ENCODE measurements around the gene DAB2IP.

DNA sequence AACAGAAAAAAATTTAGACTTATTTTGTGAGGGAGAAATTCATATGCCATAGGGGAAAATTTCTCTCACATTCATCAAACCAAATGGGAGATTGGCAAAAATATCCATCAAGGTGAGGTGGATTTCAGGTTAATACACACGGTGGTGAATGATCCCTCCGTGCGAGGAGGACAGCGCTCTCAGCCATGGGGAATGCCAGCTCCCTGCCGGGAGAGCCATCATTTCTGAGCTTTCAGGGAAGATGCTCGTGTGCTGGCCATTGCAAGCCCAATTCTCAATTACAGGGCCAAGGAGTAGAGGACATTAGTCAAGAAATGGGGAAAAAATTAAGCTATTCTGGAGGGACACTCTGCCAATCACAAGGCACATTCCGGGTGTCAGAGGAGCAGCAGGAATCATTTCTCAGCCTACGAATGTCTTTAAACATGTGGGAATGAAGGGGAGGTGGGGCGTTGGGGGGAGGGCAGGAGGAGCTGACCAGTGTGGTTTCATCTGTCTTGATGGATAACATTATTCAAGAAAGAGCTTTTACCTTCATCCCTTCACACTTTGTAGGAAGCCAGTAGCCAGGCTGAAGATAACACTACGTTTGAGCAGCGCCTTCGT, 165.5 kb downstream of the DAB2IP start:
- TF ChIP-seq, protein P1, sequence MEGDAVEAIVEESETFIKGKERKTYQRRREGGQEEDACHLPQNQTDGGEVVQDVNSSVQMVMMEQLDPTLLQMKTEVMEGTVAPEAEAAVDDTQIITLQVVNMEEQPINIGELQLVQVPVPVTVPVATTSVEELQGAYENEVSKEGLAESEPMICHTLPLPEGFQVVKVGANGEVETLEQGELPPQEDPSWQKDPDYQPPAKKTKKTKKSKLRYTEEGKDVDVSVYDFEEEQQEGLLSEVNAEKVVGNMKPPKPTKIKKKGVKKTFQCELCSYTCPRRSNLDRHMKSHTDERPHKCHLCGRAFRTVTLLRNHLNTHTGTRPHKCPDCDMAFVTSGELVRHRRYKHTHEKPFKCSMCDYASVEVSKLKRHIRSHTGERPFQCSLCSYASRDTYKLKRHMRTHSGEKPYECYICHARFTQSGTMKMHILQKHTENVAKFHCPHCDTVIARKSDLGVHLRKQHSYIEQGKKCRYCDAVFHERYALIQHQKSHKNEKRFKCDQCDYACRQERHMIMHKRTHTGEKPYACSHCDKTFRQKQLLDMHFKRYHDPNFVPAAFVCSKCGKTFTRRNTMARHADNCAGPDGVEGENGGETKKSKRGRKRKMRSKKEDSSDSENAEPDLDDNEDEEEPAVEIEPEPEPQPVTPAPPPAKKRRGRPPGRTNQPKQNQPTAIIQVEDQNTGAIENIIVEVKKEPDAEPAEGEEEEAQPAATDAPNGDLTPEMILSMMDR (optimal IDR thresholded peaks at IDR 0.05 in 1 of 3, IDR thresholded peaks at IDR 0.05 in 1 of 3, conservative IDR thresholded peaks at IDR 0.05 in 1 of 3; ENCODE audit: extremely low read depth in 1 of 3, insufficient read depth in 2 of 3, low read length in 3 of 3), result no peak
- TF ChIP-seq EZH2 (IDR thresholded peaks at IDR 0.05; ENCODE audit: low read length), result no peak
